HepG2 (cell line): ENCODE measurements around the gene ATG13. TPM values are rescaled to one million over a fixed set of nuclear protein-coding genes. Genes with fewer than 3 reads are reported as not detected.

Source experiments
- ATAC-seq: fragments of 200-7000 bp; cut with Tn5 transposase; 3 replicates; pipeline ENCODE4 v1.9.1; 2020; ENCODE audit warnings: mild to moderate bottlenecking, moderate library complexity
- BruUV-seq: library from RNA; stranded (reverse); fragments of 400-500 nt; replicated peaks from 2 replicates; lab custom pipeline; 2021; lab: Mats Ljungman, UMichigan
- CTCF ChIA-PET: fragments of 300-600 bp; formaldehyde crosslinking; extraction: SDS; loops from one replicate; lab custom pipeline; 2021; ENCODE audit warnings: low total read pairs, inconsistent platforms, low intra/inter-chr PET ratio; lab: Yijun Ruan, JAX
- POLR2A ChIA-PET: fragments of 350-600 bp; sonication (Branson Sonifier 250); formaldehyde crosslinking; loops from one replicate; lab custom pipeline; 2020; ENCODE audit warnings: antibody characterized with exemption, inconsistent platforms; lab: Yijun Ruan, JAX
- DNase-seq: peaks from one replicate; pipeline ENCODE4 v3.0.0-alpha.2; 2015; ENCODE audit warnings: low spot score
- FAIRE-seq: peaks from 3 replicates; lab custom pipeline; 2011; peaks lifted over from hg19 to GRCh38; lab: Jason Lieb, UNC
- H2AFZ ChIP-seq: one replicate; pipeline ENCODE4 v1.6.1; 2011; ENCODE audit warnings: low read length, inconsistent platforms
- H3K27ac ChIP-seq: fragments of 300-600 bp; 3 replicates; pipeline ENCODE4 v1.8.0; 2011; ENCODE audit warnings: mixed run types, mild to moderate bottlenecking, mixed read lengths, low read length, inconsistent platforms; ENCODE audit not compliant: insufficient read depth; ENCODE audit errors: extremely low read length
- H3K27me3 ChIP-seq, 2 experiments: fragments of 200-600 bp in 1 of 2; 2 replicates in 1 of 2; 3 replicates in 1 of 2; pipeline versions ENCODE4 v1.6.0 to v1.8.0; 2011; ENCODE audit warnings: low read length in 2 of 2, mild to moderate bottlenecking in 2 of 2, moderate library complexity in 2 of 2, inconsistent platforms in 1 of 2; ENCODE audit not compliant: insufficient read depth in 2 of 2, control insufficient read depth in 1 of 2
- H3K36me3 ChIP-seq, 2 experiments: fragments of 200-600 bp in 1 of 2; replicated peaks in 1 of 2; 2 replicates in 1 of 2; 3 replicates in 1 of 2; pipeline versions ENCODE4 v1.5.1 to v1.8.0; 2011; ENCODE audit warnings: low read length in 2 of 2, inconsistent platforms in 1 of 2; ENCODE audit not compliant: insufficient read depth in 2 of 2, control insufficient read depth in 1 of 2
- H3K4me1 ChIP-seq: 2 replicates; pipeline ENCODE4 v1.5.1; 2012; ENCODE audit warnings: low read length, inconsistent platforms; ENCODE audit not compliant: insufficient read depth
- H3K4me2 ChIP-seq: 2 replicates; pipeline ENCODE4 v1.6.0; 2011; ENCODE audit warnings: low read depth, low read length, inconsistent platforms
- H3K4me3 ChIP-seq, 3 experiments: fragments of 200-600 bp in 1 of 3; sonication (generic), shearing (Covaris generic) in 1 of 3; replicated peaks in 1 of 3; 2 replicates each; pipeline ENCODE4 v1.5.1; 2011 to 2016; ENCODE audit warnings: low read length in 3 of 3, inconsistent platforms in 2 of 3, low read depth in 2 of 3, mild to moderate bottlenecking in 2 of 3, control low read depth in 1 of 3, mixed read lengths in 1 of 3; ENCODE audit not compliant: insufficient read depth in 1 of 3
- H3K79me2 ChIP-seq: one replicate; pipeline ENCODE4 v1.6.1; 2011; ENCODE audit warnings: low read length, inconsistent platforms; ENCODE audit not compliant: insufficient read depth
- H3K9ac ChIP-seq: 2 replicates; pipeline ENCODE4 v1.6.0; 2011; ENCODE audit warnings: mild to moderate bottlenecking, low read depth, low read length, inconsistent platforms; ENCODE audit not compliant: insufficient read depth
- H3K9me3 ChIP-seq: 2 replicates; pipeline ENCODE4 v1.5.1; 2012; ENCODE audit warnings: mild to moderate bottlenecking, low read length
- H4K20me1 ChIP-seq: 2 replicates; pipeline ENCODE4 v1.6.0; 2011; ENCODE audit warnings: inconsistent platforms, mild to moderate bottlenecking, low read length, moderate library complexity; ENCODE audit not compliant: insufficient read depth
- MTA3 ChIP-seq: sonication (generic); formaldehyde crosslinking; IDR thresholded peaks from 2 replicates; pipeline ENCODE4 v1.4.0; 2020; ENCODE audit warnings: missing genetic modification reagents
- ZNF724P ChIP-seq: sonication (generic); formaldehyde crosslinking; IDR thresholded peaks from 2 replicates; pipeline ENCODE4 v1.8.0; 2022; ENCODE audit warnings: missing genetic modification reagents, borderline replicate concordance
- WGBS: methylation state at CpG from one replicate; pipeline ENCODE4 v1.1.6; 2017; ENCODE audit warnings: low lambda C conversion rate; 5-methylcytosine and 5-hydroxymethylcytosine counted together
- in situ Hi-C: cut with HindIII; loops from 2 replicates; pipeline ENCODE4 v1.10.0; 2017; ENCODE audit warnings: low pct_unique_long_range_greater_than_20kb; ENCODE audit not compliant: extremely low pct_ligation_motif_present
- intact Hi-C: fragments of 100-400 bp; cut with micrococcal nuclease; formaldehyde crosslinking; loops from one replicate; pipeline ENCODE4 v1.10.0; 2022; ENCODE audit not compliant: unreplicated experiment
- polyA plus RNA-seq, 8 experiments: library from polyadenylated mRNA; depleted of rRNA in 3 of 8; stranded (reverse) in 7 of 8; unstranded in 1 of 8; fragments of >200 nt; fragmentation: Illumina TruSeq in 4 of 8; extraction: Trizol in 4 of 8; gene quantifications; 2 replicates each; pipeline versions ENCODE4 v1.2.1 to v1.2.3, GENCODE V29; 2011 to 2016; ENCODE audit warnings: low read depth in 4 of 8, missing spikeins in 1 of 8, mixed read lengths in 1 of 8; ENCODE audit not compliant: insufficient read depth in 1 of 8
- total RNA-seq, 5 experiments: library from RNA; depleted of rRNA; stranded (reverse); fragments of >200 nt; fragmentation: Illumina TruSeq; extraction: Trizol; gene quantifications; 2 replicates each; pipeline ENCODE4 v1.2.3, GENCODE V29; 2016; ENCODE audit warnings: low read depth in 1 of 5
- TF ChIP-seq, protein P1 (sequence below): sonication (generic); formaldehyde crosslinking; IDR thresholded peaks from 2 replicates; pipeline ENCODE4 v1.8.0; 2022; ENCODE audit warnings: missing genetic modification reagents, mild to moderate bottlenecking, inconsistent platforms, borderline replicate concordance
- TF ChIP-seq, protein P2 (sequence below), 2 experiments: sonication (generic) in 1 of 2; formaldehyde crosslinking in 1 of 2; IDR thresholded peaks; 2 replicates each; pipeline versions ENCODE4 v1.6.1 to v1.9.0; 2014 to 2022; ENCODE audit warnings: antibody characterized with exemption in 1 of 2, borderline replicate concordance in 1 of 2, inconsistent platforms in 1 of 2, low read depth in 1 of 2, missing genetic modification reagents in 1 of 2
- TF ChIP-seq, protein P3 (sequence below): sonication (generic); formaldehyde crosslinking; IDR thresholded peaks from 2 replicates; pipeline ENCODE4 v1.9.0; 2021; ENCODE audit warnings: mild to moderate bottlenecking, missing genetic modification reagents

The ATG13 gene
- total and polyA plus RNA-seq, 2 of the 13 experiments (the other 11 are each of a cell fraction or from before 2014, with no cell fraction given), result 55.0 to 77.3 TPM

DNA sequence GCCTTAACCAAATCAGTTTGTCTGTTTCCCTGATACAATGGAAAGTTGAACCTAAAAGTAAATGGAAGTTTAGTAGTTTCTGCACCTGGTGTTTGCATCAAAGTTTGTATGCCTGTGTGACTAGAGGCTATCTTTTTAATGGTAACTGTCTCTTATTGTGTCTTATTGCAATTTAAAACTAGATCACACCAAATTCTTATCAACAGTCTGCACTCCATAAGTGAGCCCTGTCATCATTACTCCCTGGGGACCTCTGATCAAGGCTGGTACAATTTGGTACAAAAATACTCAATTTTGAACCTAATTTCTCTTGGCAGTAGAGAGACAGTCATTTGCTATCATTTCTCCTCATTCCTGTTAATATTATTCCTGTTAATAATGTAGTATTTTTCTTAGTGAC, 45.0 kb downstream of the ATG13 start (continued):
- TF ChIP-seq, protein P1, sequence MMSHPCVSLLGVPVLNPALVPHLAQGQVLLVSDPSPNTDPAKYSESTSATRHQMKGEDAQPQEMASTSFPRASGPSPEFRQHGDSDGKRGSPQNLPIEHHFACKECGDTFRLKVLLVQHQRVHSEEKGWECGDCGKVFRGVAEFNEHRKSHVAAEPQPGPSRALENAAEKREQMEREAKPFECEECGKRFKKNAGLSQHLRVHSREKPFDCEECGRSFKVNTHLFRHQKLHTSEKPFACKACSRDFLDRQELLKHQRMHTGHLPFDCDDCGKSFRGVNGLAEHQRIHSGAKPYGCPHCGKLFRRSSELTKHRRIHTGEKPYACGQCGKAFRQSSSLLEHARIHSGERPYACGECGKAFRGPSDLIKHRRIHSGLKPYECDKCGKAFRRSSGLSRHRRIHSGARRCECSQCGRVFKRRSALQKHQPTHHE (CRISPR knock-in tag), result no peak

DNA sequence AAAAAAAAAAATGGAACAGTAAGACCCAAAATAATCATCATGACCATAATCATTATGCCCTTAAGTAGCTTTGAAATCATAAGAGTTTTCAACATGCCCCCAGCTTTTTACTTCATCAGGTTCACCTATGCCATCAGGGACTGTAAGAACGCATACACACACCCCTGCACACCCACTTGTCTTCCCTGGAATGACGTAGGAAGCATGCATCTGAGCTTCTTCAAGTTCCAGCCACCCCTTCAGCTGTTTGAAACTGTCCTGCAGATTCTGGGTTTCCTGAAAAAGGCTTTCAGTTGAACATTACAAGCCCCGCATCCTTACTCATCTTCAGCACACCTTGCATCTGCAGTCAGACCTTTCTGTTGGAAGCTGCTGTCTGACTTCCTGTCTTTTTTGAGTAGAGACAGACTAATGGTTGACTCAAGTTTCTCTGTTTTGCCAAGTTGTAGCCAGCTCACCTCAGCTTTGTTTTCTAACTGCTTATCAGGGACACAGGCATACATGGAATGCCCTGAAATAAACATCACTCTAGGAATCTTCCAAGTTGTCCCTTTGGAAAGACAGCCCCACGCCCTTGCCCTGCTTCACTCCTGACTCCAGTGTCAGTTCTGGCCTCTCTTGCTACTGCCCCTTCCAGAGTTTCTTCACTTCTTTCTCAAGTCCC, 46.1 kb downstream of the ATG13 start:
- no peak for DNase-seq
- Histone ChIP-seq H3K4me2 (no peak overlapping the region), H2AFZ (no peak overlapping the region), H3K27me3 (no peaks in the 10 kb centered on the region), H3K4me3 (no peak overlapping the region), H4K20me1 (no peaks in the 10 kb centered on the region), H3K9ac (no peak overlapping the region), H3K9me3 (no peaks in the 10 kb centered on the region), H3K4me1 (no peaks in the 10 kb centered on the region), H3K27ac (no peak overlapping the region)
- ATAC-seq, result no peak
- in situ Hi-C loops (no loop called here), intact Hi-C loops (no loop called here)
- ChIA-PET CTCF (no interaction called here), POLR2A (no interaction called here)
- BruUV-seq, result no TSS peak
- WGBS, result 93% methylated on average over 4 of the region's 4 CpGs
- no peak for FAIRE-seq
- TF ChIP-seq, protein P2, sequence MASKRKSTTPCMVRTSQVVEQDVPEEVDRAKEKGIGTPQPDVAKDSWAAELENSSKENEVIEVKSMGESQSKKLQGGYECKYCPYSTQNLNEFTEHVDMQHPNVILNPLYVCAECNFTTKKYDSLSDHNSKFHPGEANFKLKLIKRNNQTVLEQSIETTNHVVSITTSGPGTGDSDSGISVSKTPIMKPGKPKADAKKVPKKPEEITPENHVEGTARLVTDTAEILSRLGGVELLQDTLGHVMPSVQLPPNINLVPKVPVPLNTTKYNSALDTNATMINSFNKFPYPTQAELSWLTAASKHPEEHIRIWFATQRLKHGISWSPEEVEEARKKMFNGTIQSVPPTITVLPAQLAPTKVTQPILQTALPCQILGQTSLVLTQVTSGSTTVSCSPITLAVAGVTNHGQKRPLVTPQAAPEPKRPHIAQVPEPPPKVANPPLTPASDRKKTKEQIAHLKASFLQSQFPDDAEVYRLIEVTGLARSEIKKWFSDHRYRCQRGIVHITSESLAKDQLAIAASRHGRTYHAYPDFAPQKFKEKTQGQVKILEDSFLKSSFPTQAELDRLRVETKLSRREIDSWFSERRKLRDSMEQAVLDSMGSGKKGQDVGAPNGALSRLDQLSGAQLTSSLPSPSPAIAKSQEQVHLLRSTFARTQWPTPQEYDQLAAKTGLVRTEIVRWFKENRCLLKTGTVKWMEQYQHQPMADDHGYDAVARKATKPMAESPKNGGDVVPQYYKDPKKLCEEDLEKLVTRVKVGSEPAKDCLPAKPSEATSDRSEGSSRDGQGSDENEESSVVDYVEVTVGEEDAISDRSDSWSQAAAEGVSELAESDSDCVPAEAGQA (IDR thresholded peaks at IDR 0.05; ENCODE audit: low read depth), result no peak
- TF ChIP-seq, protein P2 (CRISPR knock-in tag; IDR thresholded peaks at IDR 0.05; ENCODE audit: borderline replicate concordance), result no peak
- TF ChIP-seq, protein P3, sequence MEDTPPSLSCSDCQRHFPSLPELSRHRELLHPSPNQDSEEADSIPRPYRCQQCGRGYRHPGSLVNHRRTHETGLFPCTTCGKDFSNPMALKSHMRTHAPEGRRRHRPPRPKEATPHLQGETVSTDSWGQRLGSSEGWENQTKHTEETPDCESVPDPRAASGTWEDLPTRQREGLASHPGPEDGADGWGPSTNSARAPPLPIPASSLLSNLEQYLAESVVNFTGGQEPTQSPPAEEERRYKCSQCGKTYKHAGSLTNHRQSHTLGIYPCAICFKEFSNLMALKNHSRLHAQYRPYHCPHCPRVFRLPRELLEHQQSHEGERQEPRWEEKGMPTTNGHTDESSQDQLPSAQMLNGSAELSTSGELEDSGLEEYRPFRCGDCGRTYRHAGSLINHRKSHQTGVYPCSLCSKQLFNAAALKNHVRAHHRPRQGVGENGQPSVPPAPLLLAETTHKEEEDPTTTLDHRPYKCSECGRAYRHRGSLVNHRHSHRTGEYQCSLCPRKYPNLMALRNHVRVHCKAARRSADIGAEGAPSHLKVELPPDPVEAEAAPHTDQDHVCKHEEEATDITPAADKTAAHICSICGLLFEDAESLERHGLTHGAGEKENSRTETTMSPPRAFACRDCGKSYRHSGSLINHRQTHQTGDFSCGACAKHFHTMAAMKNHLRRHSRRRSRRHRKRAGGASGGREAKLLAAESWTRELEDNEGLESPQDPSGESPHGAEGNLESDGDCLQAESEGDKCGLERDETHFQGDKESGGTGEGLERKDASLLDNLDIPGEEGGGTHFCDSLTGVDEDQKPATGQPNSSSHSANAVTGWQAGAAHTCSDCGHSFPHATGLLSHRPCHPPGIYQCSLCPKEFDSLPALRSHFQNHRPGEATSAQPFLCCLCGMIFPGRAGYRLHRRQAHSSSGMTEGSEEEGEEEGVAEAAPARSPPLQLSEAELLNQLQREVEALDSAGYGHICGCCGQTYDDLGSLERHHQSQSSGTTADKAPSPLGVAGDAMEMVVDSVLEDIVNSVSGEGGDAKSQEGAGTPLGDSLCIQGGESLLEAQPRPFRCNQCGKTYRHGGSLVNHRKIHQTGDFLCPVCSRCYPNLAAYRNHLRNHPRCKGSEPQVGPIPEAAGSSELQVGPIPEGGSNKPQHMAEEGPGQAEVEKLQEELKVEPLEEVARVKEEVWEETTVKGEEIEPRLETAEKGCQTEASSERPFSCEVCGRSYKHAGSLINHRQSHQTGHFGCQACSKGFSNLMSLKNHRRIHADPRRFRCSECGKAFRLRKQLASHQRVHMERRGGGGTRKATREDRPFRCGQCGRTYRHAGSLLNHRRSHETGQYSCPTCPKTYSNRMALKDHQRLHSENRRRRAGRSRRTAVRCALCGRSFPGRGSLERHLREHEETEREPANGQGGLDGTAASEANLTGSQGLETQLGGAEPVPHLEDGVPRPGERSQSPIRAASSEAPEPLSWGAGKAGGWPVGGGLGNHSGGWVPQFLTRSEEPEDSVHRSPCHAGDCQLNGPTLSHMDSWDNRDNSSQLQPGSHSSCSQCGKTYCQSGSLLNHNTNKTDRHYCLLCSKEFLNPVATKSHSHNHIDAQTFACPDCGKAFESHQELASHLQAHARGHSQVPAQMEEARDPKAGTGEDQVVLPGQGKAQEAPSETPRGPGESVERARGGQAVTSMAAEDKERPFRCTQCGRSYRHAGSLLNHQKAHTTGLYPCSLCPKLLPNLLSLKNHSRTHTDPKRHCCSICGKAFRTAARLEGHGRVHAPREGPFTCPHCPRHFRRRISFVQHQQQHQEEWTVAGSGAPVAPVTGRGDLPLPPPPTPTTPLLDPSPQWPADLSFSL, result no peak
- TF ChIP-seq MTA3 (no peak), ZNF724P (CRISPR knock-in tag) (no peak)
- TF ChIP-seq, all 625 proteins: peak for 0
- Histone ChIP-seq H3K36me3 (peaks cover 37 to 88% of the 10 kb centered on the region in 2 experiments), H3K79me2 (no peaks in the 10 kb centered on the region)
